CD14-positive monocyte (primary cell): ENCODE results near the gene RASD2. TPM values are rescaled to one million over a fixed set of nuclear protein-coding genes. Genes with fewer than 3 reads are reported as not detected.

Experiments
- DNase-seq, 3 donors: peaks; one replicate each; pipeline ENCODE4 v3.0.0-alpha.2; 2011 to 2022
- H2AFZ ChIP-seq: 2 replicates; pipeline ENCODE4 v1.6.0; 2012; ENCODE audit warnings: mild to moderate bottlenecking, low read depth, low read length, inconsistent platforms; ENCODE audit not compliant: insufficient read depth, poor library complexity, severe bottlenecking
- H3K27ac ChIP-seq, 2 donors: 1 replicate in 1 of 2; 2 replicates in 1 of 2; pipeline ENCODE4 v1.5.1; 2012 to 2013; ENCODE audit warnings: low read length in 2 of 2, control low read depth in 1 of 2, inconsistent platforms in 1 of 2, low read depth in 1 of 2, mild to moderate bottlenecking in 1 of 2
- H3K27me3 ChIP-seq, 2 donors: one replicate each; pipeline versions ENCODE4 v1.6.0 to v1.6.1; 2011 to 2013; ENCODE audit warnings: low read length in 2 of 2; ENCODE audit not compliant: control insufficient read depth in 2 of 2, insufficient read depth in 2 of 2
- H3K36me3 ChIP-seq, 2 donors: replicated peaks in 1 of 2; 1 replicate in 1 of 2; 2 replicates in 1 of 2; pipeline versions ENCODE4 v1.5.1 to v1.6.1; 2012 to 2013; ENCODE audit warnings: low read length in 2 of 2, control low read depth in 1 of 2, inconsistent platforms in 1 of 2, mild to moderate bottlenecking in 1 of 2; ENCODE audit not compliant: insufficient read depth in 2 of 2, control insufficient read depth in 1 of 2
- H3K4me1 ChIP-seq, 2 donors: 1 replicate in 1 of 2; 2 replicates in 1 of 2; pipeline versions ENCODE4 v1.5.1 to v1.6.1; 2012 to 2013; ENCODE audit warnings: low read length in 2 of 2, control low read depth in 1 of 2, inconsistent platforms in 1 of 2, mild to moderate bottlenecking in 1 of 2, moderate library complexity in 1 of 2; ENCODE audit not compliant: insufficient read depth in 2 of 2, control insufficient read depth in 1 of 2
- H3K4me2 ChIP-seq: replicated peaks from 2 replicates; pipeline ENCODE3; 2012; ENCODE audit warnings: low read length, moderate library complexity, mild to moderate bottlenecking; ENCODE audit not compliant: poor library complexity, severe bottlenecking; ENCODE audit errors: extremely low read depth
- H3K4me3 ChIP-seq, 3 experiments: fragments of 200-600 bp in 1 of 3; sonication (generic) in 1 of 3; replicated peaks in 1 of 3; 1 replicate in 2 of 3; 2 replicates in 1 of 3; pipeline ENCODE4 v1.5.1; 2011 to 2013; ENCODE audit warnings: low read length in 3 of 3, mild to moderate bottlenecking in 3 of 3, control low read depth in 2 of 3, low read depth in 2 of 3, inconsistent platforms in 1 of 3, moderate library complexity in 1 of 3
- H3K79me2 ChIP-seq: 2 replicates; pipeline ENCODE4 v1.6.0; 2012; ENCODE audit warnings: mild to moderate bottlenecking, control low read depth, inconsistent platforms, low read length, moderate library complexity; ENCODE audit not compliant: insufficient read depth
- H3K9ac ChIP-seq: 2 replicates; pipeline ENCODE4 v1.6.0; 2017; ENCODE audit warnings: low read length, mild to moderate bottlenecking; ENCODE audit not compliant: insufficient read depth, poor library complexity, severe bottlenecking
- H3K9me3 ChIP-seq, 2 donors: replicated peaks in 1 of 2; 1 replicate in 1 of 2; 2 replicates in 1 of 2; pipeline versions ENCODE4 v1.5.1 to v1.6.1; 2012 to 2013; ENCODE audit warnings: low read length in 2 of 2, control low read depth in 1 of 2; ENCODE audit not compliant: control insufficient read depth in 1 of 2, insufficient read depth in 1 of 2
- H4K20me1 ChIP-seq: 2 replicates; pipeline ENCODE4 v1.6.0; 2012; ENCODE audit warnings: mild to moderate bottlenecking, low read length, control low read depth, moderate library complexity; ENCODE audit not compliant: insufficient read depth
- H3K27ac Mint-ChIP-seq, 7 donors: one replicate each; pipeline ENCODE4 v1.8.0; 2020; ENCODE audit warnings: mild to moderate bottlenecking in 7 of 7, mixed read lengths in 7 of 7, moderate library complexity in 6 of 7, inconsistent platforms in 2 of 7
- H3K27me3 Mint-ChIP-seq, 3 donors: one replicate each; pipeline ENCODE4 v1.8.0; 2021 to 2022; ENCODE audit warnings: low read depth in 3 of 3, mild to moderate bottlenecking in 3 of 3, mixed read lengths in 3 of 3, moderate library complexity in 3 of 3, inconsistent platforms in 1 of 3
- H3K36me3 Mint-ChIP-seq, 2 donors: one replicate each; pipeline ENCODE4 v1.8.0; 2020; ENCODE audit warnings: mixed read lengths in 2 of 2, inconsistent platforms in 1 of 2, mild to moderate bottlenecking in 1 of 2
- H3K4me1 Mint-ChIP-seq: one replicate; pipeline ENCODE4 v1.8.0; 2020; ENCODE audit warnings: mild to moderate bottlenecking, mixed read lengths
- H3K4me3 Mint-ChIP-seq, 2 donors: one replicate each; pipeline ENCODE4 v1.8.0; 2020; ENCODE audit warnings: mild to moderate bottlenecking in 2 of 2, mixed read lengths in 2 of 2, moderate library complexity in 1 of 2
- H3K9me3 Mint-ChIP-seq, 7 donors: one replicate each; pipeline ENCODE4 v1.8.0; 2020 to 2022; ENCODE audit warnings: mixed read lengths in 7 of 7, mild to moderate bottlenecking in 6 of 7, moderate library complexity in 6 of 7, inconsistent platforms in 2 of 7
- WGBS: methylation state at CpG from one replicate; pipeline ENCODE4 v1.1.5; 2013; ENCODE audit warnings: missing lambda C conversion rate; ENCODE audit not compliant: insufficient coverage; 5-methylcytosine and 5-hydroxymethylcytosine counted together
- intact Hi-C, 2 donors: fragments of 100-400 bp; cut with micrococcal nuclease; formaldehyde crosslinking; loops; one replicate each; pipeline versions ENCODE4 v1.15.0 to v1.15.1; 2023
- polyA plus RNA-seq, 3 donors: library from polyadenylated mRNA; depleted of rRNA in 1 of 3; unstranded in 2 of 3; stranded (reverse) in 1 of 3; fragments of 300-500 nt in 2 of 3; fragments of >200 nt in 1 of 3; fragmentation: Illumina TruSeq in 2 of 3; gene quantifications; 1 replicate in 2 of 3; 2 replicates in 1 of 3; pipeline ENCODE4 v1.2.3, GENCODE V29; 2012 to 2021
- TF ChIP-seq, protein P1 (sequence below): fragments of 200-600 bp; IDR thresholded peaks from one replicate; pipeline ENCODE4 v1.8.0; 2022; ENCODE audit warnings: antibody characterized with exemption, mild to moderate bottlenecking

Gene RASD2
- polyA plus RNA-seq, 3 donors, result 0.29 TPM; not detected in 2

DNA sequence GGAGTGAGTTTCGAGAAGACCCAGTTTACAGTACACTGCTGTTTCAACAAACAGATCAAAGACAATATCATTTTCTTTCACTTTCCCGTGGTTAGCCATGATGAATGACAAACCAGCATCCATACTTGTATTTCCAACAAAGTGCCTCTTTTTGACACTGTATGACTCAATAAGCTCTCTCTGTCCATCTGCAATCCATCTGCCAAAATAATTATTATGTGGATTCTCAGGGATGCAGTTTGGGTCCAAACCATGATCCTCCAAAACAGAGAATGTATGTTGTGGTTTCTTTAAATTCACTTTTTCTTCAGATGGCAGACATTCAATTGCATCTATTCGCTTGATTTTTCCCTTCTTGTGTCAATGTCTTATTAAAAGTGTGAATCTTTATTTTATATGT, 37.8 kb upstream of the RASD2 start:
- no peak overlapping the region for H2AFZ ChIP-seq
- H3K27me3 ChIP-seq, result peaks cover 3% of the 10 kb centered on the region in 2 donors
- H3K4me2 ChIP-seq, result no peak overlapping the region
- no peaks in the 10 kb centered on the region for H3K36me3 ChIP-seq
- no peaks in the 10 kb centered on the region for H3K79me2 ChIP-seq
- no peak overlapping the region for H3K4me3 ChIP-seq
- H3K27ac Mint-ChIP-seq, result no peak overlapping the region
- H3K4me1 Mint-ChIP-seq, result no peaks in the 10 kb centered on the region
- H3K9me3 Mint-ChIP-seq, result peaks cover 0 to 6% (median 0%) of the 10 kb centered on the region in 7 donors
- H3K9me3 ChIP-seq, result no peaks in the 10 kb centered on the region
- H3K27ac ChIP-seq, result no peak overlapping the region
- TF ChIP-seq, protein P1, sequence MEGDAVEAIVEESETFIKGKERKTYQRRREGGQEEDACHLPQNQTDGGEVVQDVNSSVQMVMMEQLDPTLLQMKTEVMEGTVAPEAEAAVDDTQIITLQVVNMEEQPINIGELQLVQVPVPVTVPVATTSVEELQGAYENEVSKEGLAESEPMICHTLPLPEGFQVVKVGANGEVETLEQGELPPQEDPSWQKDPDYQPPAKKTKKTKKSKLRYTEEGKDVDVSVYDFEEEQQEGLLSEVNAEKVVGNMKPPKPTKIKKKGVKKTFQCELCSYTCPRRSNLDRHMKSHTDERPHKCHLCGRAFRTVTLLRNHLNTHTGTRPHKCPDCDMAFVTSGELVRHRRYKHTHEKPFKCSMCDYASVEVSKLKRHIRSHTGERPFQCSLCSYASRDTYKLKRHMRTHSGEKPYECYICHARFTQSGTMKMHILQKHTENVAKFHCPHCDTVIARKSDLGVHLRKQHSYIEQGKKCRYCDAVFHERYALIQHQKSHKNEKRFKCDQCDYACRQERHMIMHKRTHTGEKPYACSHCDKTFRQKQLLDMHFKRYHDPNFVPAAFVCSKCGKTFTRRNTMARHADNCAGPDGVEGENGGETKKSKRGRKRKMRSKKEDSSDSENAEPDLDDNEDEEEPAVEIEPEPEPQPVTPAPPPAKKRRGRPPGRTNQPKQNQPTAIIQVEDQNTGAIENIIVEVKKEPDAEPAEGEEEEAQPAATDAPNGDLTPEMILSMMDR, result no peak
- no peaks in the 10 kb centered on the region for H4K20me1 ChIP-seq
- H3K36me3 Mint-ChIP-seq, result no peaks in the 10 kb centered on the region
- H3K4me1 ChIP-seq, result no peaks in the 10 kb centered on the region
- WGBS, result 94% methylated on average over 2 of the region's 3 CpGs
- peaks cover 3 to 13% (median 8%) of the 10 kb centered on the region in 3 donors for H3K27me3 Mint-ChIP-seq
- intact Hi-C loops, result no loop called here
- DNase-seq, result no peak
- no peak overlapping the region for H3K9ac ChIP-seq
- H3K4me3 Mint-ChIP-seq, result no peak overlapping the region

DNA sequence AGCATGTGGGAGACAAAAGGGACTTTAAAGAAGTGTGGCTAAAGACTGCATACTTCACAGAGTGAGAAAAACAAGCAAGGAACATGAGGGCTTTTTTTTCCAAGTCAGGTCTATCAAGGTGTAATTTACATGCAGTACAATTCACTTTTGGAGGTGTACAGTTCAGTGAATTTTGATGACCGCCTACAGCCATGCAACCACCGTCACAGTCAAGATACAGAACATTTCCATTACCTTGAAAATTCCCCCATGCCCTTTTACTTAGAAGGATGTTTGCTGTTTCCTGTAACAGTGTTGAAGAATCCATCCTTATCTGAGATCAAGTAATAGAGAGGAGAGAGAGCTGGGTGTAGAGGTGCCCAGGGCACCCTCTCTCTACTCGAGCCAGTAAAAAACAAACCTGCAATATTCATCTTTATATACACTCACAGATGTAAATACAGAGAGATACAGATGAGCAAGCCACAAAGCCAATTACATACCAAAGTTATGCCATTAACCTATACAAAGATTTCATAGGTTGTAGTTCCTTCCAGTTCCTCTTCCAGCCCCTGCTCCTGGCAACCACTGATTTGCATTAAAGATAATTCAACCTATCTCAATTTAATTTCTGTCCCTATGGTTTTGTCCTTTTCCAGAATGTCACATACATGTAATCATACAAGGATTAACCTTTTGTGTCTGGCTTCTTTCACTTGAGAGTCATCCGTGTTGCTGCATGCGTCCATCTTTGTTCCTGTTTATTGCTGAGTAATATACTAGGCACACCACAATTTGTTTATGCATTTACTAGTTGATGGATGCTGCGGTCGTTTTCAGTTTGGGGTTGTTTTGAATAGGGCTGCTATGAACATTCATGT, 35.0 kb upstream of the RASD2 start:
- Histone ChIP-seq H4K20me1 (no peaks in the 10 kb centered on the region), H3K4me2 (no peak overlapping the region), H3K36me3 (no peaks in the 10 kb centered on the region), H3K79me2 (no peaks in the 10 kb centered on the region), H3K9ac (no peak overlapping the region), H2AFZ (no peak overlapping the region), H3K27ac (no peak overlapping the region), H3K4me1 (peaks cover 8 to 13% of the 10 kb centered on the region in 2 donors), H3K4me3 (no peak overlapping the region), H3K27me3 (peaks cover 3% of the 10 kb centered on the region in 2 donors), H3K9me3 (no peaks in the 10 kb centered on the region)
- Mint-ChIP-seq H3K36me3 (no peaks in the 10 kb centered on the region), H3K27ac (no peak overlapping the region), H3K27me3 (peaks cover 2 to 6% (median 6%) of the 10 kb centered on the region in 3 donors), H3K4me3 (no peak overlapping the region), H3K9me3 (no peaks in the 10 kb centered on the region), H3K4me1 (peaks cover 11% of the 10 kb centered on the region)
- WGBS, result 79% methylated on average over 2 of the region's 7 CpGs
- intact Hi-C loops, result no loop called here
- DNase-seq, result no peak
- TF ChIP-seq, protein P1, result no peak
